GM15510 (cell line): ENCODE results near the gene FBXO28.

Source experiments
- POLR2A ChIP-seq: IDR thresholded peaks from 3 replicates; pipeline ENCODE4 v1.6.1; 2011; ENCODE audit warnings: borderline replicate concordance; ENCODE audit not compliant: insufficient read length; ENCODE audit errors: extremely low read depth

FBXO28 gene

DNA sequence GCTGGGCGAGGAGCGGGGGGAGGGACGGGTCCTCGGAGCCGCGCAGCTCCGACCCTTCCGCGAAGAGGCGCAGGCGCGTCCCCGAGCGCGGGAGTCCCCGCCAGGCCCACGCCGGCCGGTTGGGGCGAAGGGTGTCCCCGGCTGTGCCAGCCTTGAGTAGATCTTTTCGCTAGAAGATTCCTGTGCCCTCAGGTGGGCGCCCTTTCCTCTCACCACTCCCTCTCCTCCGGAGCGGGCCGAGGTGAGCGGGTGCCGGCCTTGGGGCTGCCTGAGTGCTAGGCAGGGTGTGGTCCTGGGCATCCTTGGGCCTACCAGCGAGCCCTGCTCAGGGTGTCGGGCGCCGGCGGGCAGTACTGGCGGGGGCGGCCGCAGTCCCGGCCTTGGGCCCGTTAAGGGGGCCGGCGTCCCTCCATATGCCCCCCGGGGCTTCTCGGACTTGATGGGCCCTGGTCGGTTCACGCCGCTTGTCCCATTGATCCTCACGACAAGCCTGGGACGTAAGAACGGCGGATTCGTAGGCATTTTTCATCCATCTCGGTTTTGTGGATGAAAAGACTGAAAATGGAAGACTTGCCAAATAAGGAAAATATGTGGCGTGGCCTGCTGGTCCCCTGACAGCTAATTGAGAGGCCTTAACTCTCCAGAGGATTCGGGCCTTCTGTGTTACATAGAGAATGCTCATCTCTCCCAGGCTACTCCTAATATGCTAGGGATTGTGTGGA, 69.8 kb downstream of the FBXO28 start:
- TF ChIP-seq POLR2A, result no peak

DNA sequence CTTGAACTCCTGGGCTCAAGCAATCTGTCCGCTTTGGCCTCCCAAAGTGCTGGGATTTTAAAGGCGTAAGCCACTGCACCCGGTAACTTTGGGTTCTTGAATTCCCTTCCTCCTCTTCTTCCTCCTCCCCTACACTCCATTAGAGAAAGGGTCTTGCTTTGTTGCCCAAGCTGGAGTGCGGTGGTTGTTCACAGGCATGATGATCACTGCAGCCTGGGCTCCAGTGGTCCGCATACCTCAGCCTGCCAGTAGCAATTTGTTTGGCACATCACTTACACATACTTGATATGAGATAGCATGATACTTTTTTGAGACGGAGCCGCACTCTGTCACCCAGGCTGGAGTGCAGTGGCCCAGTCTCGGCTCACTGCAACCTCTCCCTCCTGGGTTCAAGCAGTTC, 71.3 kb downstream of the FBXO28 start:
- TF ChIP-seq POLR2A, result no peak

DNA sequence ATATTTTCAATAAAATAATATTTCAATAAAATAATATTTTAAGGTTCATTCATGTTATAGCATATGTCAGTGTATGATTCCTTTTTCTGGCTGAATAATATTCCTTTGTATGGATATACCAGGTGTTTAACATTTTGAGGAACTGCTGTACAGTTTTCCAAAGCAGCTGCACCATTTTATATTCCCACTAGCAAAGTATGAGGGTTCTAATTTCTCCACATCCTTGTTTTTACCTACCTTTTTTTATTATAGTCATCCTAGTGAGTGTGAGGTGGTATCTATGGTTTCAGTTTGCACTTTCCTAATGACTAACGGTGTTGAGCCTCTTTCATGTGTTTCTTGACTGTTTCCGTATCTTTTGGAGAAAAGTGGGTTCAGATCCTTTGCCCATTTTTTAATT, 74.4 kb downstream of the FBXO28 start:
- TF ChIP-seq POLR2A, result no peak

DNA sequence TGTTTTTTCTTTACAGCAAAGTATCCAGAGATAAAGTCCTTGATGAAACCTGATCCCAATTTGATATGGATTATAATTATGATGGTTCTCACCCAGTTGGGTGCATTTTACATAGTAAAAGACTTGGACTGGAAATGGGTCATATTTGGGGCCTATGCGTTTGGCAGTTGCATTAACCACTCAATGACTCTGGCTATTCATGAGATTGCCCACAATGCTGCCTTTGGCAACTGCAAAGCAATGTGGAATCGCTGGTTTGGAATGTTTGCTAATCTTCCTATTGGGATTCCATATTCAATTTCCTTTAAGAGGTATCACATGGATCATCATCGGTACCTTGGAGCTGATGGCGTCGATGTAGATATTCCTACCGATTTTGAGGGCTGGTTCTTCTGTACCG, 75.7 kb downstream of the FBXO28 start:
- TF ChIP-seq POLR2A, result no peak

DNA sequence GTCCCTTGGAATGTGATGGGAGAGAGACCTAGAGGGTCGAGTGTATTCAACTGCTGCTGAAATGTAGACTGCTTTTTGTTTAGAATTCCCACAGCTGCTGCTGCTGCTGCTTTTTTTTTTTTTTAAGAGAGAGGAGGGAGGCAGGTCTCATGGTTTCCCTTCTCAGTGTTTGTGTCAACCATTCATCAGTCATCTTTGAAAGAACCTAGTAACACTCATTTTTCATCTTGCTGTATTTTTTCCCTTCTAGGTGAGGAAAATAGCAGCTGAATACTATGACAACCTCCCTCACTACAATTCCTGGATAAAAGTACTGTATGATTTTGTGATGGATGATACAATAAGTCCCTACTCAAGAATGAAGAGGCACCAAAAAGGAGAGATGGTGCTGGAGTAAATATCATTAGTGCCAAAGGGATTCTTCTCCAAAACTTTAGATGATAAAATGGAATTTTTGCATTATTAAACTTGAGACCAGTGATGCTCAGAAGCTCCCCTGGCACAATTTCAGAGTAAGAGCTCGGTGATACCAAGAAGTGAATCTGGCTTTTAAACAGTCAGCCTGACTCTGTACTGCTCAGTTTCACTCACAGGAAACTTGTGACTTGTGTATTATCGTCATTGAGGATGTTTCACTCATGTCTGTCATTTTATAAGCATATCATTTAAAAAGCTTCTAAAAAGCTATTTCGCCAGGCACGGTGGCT, 78.3 kb downstream of the FBXO28 start:
- no peak for TF ChIP-seq POLR2A

DNA sequence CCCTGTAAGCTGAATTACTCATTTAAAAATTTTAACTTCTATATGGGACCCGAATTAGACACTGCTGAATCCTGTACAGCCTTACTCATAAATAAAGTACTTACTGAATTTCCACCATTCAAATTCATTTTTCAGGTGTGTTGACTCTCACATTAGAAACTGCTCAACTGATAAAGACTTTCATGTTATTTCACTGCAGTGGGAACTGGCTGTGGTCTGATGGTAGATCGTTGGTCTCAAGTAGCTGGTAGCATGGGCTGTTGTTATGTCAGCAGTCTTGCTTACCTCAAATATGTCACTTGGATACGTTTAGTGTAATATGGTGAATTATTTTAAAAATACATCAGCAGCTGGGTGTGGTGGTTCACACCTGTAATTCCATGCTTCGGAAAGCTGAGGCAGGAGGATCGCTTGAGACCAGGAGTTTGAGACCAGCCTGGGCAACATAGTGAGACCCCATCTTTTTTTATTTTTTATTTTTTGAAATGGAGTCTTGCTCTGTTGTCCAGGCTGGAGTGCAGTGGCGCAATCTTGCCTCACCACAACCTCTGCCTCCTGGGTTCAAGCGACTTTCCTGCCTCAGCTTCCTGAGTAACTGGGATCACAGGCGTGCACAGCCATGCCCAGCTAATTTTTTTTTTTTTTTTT, 79.5 kb downstream of the FBXO28 start:
- no peak for TF ChIP-seq POLR2A

DNA sequence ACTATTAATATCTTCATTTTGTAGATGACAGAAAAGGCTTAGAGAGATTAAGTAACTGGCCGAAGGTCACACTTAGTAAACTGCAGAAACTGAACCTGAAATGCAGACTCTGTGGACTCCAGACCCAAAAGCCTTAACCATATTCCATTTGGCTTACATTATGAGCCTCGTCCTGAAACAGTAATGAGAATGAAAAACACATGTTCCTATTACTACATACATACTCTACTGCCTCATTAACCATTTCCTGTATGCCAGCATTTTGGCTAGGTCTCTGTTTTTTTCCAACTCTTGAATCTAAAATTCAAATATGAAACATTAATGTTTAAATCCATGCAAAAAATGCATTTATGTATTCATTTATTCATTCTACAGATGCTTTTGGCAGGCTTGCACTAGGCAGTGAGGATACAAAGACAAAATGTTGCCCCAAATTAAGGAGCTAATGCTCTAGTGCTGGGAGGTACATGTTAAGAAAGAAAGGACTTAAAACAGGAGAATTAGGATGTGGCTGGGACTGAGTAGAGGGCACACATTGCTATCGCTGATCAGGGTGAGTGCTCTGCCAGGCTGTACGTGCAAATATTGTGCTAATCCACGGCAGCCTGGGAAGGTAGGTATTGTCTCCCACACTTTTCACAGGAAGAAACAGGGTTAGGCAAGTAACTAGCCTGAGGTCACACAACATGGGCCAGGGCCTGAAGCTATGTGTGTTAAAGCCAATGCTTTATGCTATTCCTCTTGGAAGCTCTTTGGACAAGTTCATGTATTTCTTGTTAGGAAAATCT, 83.1 kb downstream of the FBXO28 start:
- TF ChIP-seq POLR2A, result no peak

DNA sequence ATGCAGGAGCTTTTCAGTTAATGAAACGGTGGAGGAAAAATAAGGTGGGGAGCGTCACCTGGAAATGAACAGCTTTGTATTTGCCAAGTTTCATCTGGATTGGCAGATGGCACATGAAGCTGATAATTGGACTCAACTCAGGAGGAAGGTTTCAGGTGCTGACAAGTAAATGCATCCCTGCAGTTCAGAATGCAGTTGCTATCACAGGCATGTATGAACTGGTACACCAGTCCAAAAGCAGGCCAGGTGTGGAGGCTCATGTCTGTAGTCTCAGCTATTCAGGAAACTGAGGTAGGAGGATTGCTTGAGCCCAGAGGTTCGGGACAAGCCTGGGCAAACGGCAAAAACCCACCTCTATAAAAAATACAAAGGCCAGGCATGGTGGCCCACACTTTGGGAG, 84.7 kb downstream of the FBXO28 start:
- TF ChIP-seq POLR2A, result no peak

DNA sequence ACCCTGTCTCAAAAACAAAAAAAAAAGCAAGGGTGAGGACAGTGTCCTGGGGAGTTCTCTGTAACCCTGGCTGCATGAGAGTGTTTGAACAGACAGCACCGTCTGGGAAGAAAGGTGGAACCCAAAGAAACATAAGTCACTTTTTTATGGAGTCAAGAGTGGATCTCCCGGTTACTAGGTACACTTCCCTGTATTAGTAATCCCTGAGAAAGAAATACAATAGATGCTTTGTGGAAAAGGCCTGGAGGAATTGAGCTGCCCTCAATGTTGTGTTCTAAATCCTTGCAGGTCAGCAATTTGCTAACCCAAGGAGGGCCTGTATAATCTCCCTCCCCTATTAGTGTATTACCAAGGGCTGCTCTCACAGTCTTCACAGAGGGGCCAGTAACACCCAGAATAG, 85.8 kb downstream of the FBXO28 start:
- TF ChIP-seq POLR2A, result no peak

DNA sequence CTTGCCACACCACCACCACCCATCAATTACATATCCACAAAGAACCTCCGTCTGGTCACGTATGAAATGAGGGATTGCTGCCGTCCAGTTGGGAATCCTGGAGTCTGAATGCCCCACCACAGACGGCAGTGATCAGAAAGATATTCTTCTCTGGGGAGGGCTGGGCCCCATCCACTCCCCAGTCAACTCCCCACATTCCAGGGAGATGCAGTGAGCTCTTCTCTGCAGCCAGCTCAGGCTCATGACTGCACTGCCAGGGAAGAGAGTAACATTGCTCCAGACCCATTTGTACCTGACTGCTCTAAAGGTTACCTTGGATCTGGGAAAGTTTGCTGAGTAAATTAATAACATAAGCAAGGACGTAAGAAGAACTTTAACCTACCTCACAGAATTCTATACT, 87.5 kb downstream of the FBXO28 start:
- TF ChIP-seq POLR2A, result no peak

DNA sequence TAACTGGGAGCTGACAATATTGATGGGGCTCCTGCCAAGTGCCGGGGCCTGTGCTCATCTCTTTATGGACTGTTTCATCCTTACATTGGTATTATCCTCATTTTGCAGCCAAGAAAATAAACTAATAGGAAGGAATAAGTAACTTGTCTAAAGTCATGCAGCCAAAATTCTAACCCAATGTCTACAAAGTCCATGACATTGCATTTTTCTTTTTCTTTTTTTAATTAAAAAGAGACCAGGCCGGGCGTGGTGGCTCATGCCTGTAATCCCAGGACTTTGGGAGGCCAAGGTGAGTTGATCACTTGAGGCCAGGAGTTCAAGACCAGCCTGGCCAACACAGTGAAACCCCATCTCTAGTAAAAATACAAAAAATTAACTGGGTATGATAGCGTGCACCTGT, 87.9 kb downstream of the FBXO28 start:
- no peak for TF ChIP-seq POLR2A

DNA sequence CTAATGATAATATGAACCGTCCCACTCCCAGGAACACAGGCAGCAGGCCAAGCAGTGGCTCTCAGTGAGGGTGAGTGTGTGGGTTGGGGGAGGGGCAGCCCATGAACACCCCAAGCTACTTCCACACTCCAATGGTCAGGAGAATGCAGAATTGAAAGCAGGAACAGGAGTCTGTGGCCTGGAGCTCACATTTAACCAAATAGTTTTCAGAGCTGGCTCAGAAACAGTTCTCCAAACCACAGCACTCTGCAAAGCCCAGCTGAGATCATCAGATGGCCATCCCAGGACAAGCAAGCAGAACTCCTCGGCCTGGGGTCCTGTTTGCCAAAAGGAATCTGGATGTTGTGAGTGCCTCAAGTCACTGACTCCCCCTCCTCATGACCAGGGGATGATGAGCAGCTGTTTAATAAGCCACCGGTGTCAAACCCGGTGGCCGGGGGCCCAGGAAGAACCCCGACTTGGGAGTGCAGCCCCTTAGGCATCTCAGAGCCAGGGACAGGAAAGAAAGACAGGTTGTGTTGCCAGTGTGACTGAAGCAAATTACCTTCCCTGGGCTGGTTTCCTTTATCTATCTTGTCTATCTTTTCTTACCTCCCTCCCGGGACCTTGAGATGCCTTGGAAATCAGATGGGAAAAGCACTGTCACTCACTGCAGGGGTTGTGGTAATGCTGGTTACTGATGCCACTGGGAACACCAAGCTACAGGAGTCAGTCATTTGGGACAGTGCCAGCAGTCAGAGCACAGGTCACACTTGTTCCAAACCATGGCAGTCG, 89.5 kb downstream of the FBXO28 start:
- no peak for TF ChIP-seq POLR2A

DNA sequence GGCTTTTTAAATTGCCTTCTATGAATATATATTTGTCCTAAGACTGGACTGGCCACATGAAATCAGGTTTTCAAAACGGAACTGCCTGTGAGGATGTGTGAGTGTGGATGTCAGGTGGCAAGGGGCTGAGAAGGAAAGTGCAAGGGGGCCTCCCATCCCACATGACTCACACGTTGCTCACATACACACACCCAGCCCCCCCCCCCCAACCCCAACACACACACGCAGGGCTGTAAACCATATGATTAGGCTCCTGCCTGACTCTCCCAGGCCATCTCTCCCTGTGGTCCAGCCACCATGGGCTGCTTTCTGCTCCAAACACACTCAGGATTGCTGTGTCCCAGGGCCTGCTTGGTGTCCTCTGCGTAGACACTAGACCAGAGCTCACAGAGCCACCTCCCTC, 91.5 kb downstream of the FBXO28 start:
- TF ChIP-seq POLR2A, result no peak

DNA sequence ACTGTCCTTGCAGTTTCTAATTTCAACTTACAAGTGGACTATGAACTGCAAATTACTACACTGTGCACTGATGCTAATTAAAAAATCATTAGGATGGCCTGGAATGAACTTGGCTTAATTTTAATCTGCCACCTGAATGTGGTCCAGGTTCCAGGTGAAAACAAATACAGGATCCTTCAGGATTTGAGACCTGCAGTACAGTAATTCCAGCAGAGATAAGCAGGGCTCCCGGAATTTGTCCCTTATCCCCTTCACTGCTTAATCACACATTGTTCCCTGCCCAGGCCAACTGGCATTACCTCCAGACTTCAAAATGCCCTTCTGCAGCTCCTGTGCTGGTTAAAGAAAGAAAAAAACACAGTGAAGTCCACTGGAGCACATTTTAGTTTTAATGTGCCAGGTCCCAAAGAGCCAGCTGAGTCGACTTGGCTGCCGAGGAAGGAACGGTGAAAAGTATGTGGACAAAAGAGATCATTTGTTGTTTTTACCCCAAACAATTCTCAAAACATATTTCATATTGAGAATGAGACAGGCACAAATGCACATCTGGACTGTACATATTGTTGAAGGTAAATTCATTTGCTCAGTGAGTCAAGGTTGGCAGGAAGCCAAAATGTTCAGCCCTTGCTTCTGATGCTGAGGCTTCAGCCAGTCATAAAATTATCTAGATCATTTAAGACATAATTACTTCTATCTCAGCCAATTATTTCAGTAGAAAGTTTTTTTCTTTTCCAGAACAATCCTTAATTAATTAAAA, 97.5 kb downstream of the FBXO28 start:
- no peak for TF ChIP-seq POLR2A
